MG63 (cell line): ENCODE measurements around the gene ADAMTS20. TPM values are rescaled to one million over a fixed set of nuclear protein-coding genes. Genes with fewer than 3 reads are reported as not detected.
"Not testable (repeated sequence)": the region's sequence is repeated elsewhere in the genome, so short reads cannot be mapped to it uniquely, and the experiment has no call there.

Experiments used
- DNase-seq: peaks from one replicate; pipeline ENCODE4 v3.0.0-alpha.2; 2020
- H3K27me3 ChIP-seq: fragments of 250-450 bp; sonication (Bioruptor Pico); 2 replicates; pipeline ENCODE4 v1.5.1; 2020; ENCODE audit warnings: mild to moderate bottlenecking, moderate library complexity
- H3K36me3 ChIP-seq: fragments of 250-450 bp; sonication (Bioruptor Pico); 2 replicates; pipeline ENCODE4 v1.5.1; 2020; ENCODE audit warnings: mild to moderate bottlenecking, moderate library complexity
- H3K4me3 ChIP-seq: fragments of 250-450 bp; sonication (Bioruptor Pico); 2 replicates; pipeline ENCODE4 v1.5.1; 2020; ENCODE audit warnings: mild to moderate bottlenecking, moderate library complexity
- H3K9me3 ChIP-seq: fragments of 250-450 bp; sonication (Bioruptor Pico); 2 replicates; pipeline ENCODE4 v1.5.1; 2020; ENCODE audit warnings: mild to moderate bottlenecking, moderate library complexity
- total RNA-seq: library from RNA; depleted of rRNA; stranded (reverse); fragments of >200 nt; shearing (Covaris generic); gene quantifications from 2 replicates; pipeline ENCODE4 v1.2.3, GENCODE V29; 2014; ENCODE audit warnings: low replicate concordance

Gene ADAMTS20
- total RNA-seq, 1 experiment from 2014 or later = not detected

GRCh38 chr12:43407816-43408645, 144.0 kb downstream of the ADAMTS20 start:
- H3K9me3 ChIP-seq = no peaks in the 10 kb centered on the region
- no peaks in the 10 kb centered on the region for H3K27me3 ChIP-seq
- H3K36me3 ChIP-seq = no peaks in the 10 kb centered on the region
- DNase-seq = no peak
- H3K4me3 ChIP-seq = no peak overlapping the region

- Histone ChIP-seq H3K4me3 (no peak overlapping the region), H3K36me3 (no peaks in the 10 kb centered on the region), H3K27me3 (no peaks in the 10 kb centered on the region), H3K9me3 (no peaks in the 10 kb centered on the region)
- DNase-seq = no peak
Observed at GRCh38 chr12:43406801-43407200, 145.2 kb downstream of the ADAMTS20 start.

- no peak for DNase-seq
- no peaks in the 10 kb centered on the region for H3K9me3 ChIP-seq
- H3K36me3 ChIP-seq = no peaks in the 10 kb centered on the region
- H3K4me3 ChIP-seq = no peak overlapping the region
- no peaks in the 10 kb centered on the region for H3K27me3 ChIP-seq
Observed at GRCh38 chr12:43402436-43402835, 149.6 kb downstream of the ADAMTS20 start.

GRCh38 chr12:43401096-43401495, 150.9 kb downstream of the ADAMTS20 start:
- DNase-seq = no peak
- no peaks in the 10 kb centered on the region for H3K9me3 ChIP-seq
- H3K36me3 ChIP-seq = no peaks in the 10 kb centered on the region
- no peak overlapping the region for H3K4me3 ChIP-seq
- H3K27me3 ChIP-seq = no peaks in the 10 kb centered on the region

- DNase-seq = no peak
- H3K4me3 ChIP-seq = no peak overlapping the region
- no peaks in the 10 kb centered on the region for H3K36me3 ChIP-seq
- H3K27me3 ChIP-seq = no peaks in the 10 kb centered on the region
- H3K9me3 ChIP-seq = no peaks in the 10 kb centered on the region
Observed at GRCh38 chr12:43396671-43397070, 155.3 kb downstream of the ADAMTS20 start.

GRCh38 chr12:43392116-43392515, 159.9 kb downstream of the ADAMTS20 start:
- H3K9me3 ChIP-seq = no peaks in the 10 kb centered on the region
- no peak for DNase-seq
- no peaks in the 10 kb centered on the region for H3K36me3 ChIP-seq
- H3K27me3 ChIP-seq = no peaks in the 10 kb centered on the region
- no peak overlapping the region for H3K4me3 ChIP-seq

- no peak for DNase-seq
- H3K4me3 ChIP-seq = no peak overlapping the region
- H3K27me3 ChIP-seq = no peaks in the 10 kb centered on the region
- H3K36me3 ChIP-seq = no peaks in the 10 kb centered on the region
- 0 out of 2 replicates have a peak, but pooled peaks cover 3% of the 10 kb centered on the region for H3K9me3 ChIP-seq
Observed at GRCh38 chr12:43381879-43382278, 170.1 kb downstream of the ADAMTS20 start.

GRCh38 chr12:43378448-43378847, 173.6 kb downstream of the ADAMTS20 start:
- Histone ChIP-seq H3K9me3 (0 out of 2 replicates have a peak, but pooled peaks cover 3% of the 10 kb centered on the region), H3K4me3 (no peak overlapping the region), H3K36me3 (no peaks in the 10 kb centered on the region), H3K27me3 (no peaks in the 10 kb centered on the region)
- DNase-seq = no peak

- H3K27me3 ChIP-seq = no peaks in the 10 kb centered on the region
- H3K36me3 ChIP-seq = no peaks in the 10 kb centered on the region
- peak; percentile 16 for DNase-seq
- no peaks in the 10 kb centered on the region for H3K9me3 ChIP-seq
- no peak overlapping the region for H3K4me3 ChIP-seq
Observed at GRCh38 chr12:43370263-43370662, 181.7 kb downstream of the ADAMTS20 start.

- no peak for DNase-seq
- no peaks in the 10 kb centered on the region for H3K36me3 ChIP-seq
- H3K9me3 ChIP-seq = no peaks in the 10 kb centered on the region
- H3K4me3 ChIP-seq = no peak overlapping the region
- no peaks in the 10 kb centered on the region for H3K27me3 ChIP-seq
Observed at GRCh38 chr12:43362910-43363694, 188.9 kb downstream of the ADAMTS20 start.

GRCh38 chr12:43361031-43361710, 190.8 kb downstream of the ADAMTS20 start:
- no peaks in the 10 kb centered on the region for H3K27me3 ChIP-seq
- H3K36me3 ChIP-seq = no peaks in the 10 kb centered on the region
- no peaks in the 10 kb centered on the region for H3K9me3 ChIP-seq
- no peak for DNase-seq
- H3K4me3 ChIP-seq = no peak overlapping the region

GRCh38 chr12:43360001-43360400, 192.0 kb downstream of the ADAMTS20 start:
- DNase-seq, H3K36me3 ChIP-seq, H3K27me3 ChIP-seq, H3K9me3 ChIP-seq, H3K4me3 ChIP-seq: not testable (repeated sequence)

GRCh38 chr12:43357141-43357540, 194.9 kb downstream of the ADAMTS20 start:
- DNase-seq = no peak
- no peaks in the 10 kb centered on the region for H3K36me3 ChIP-seq
- no peaks in the 10 kb centered on the region for H3K9me3 ChIP-seq
- H3K4me3 ChIP-seq = no peak overlapping the region
- no peaks in the 10 kb centered on the region for H3K27me3 ChIP-seq

GRCh38 chr12:43352001-43352400, 200.0 kb downstream of the ADAMTS20 start:
- Histone ChIP-seq H3K9me3 (no peaks in the 10 kb centered on the region), H3K4me3 (no peak overlapping the region), H3K36me3 (no peaks in the 10 kb centered on the region), H3K27me3 (no peaks in the 10 kb centered on the region)
- no peak for DNase-seq

- H3K9me3 ChIP-seq = peaks cover 6% of the 10 kb centered on the region
- no peaks in the 10 kb centered on the region for H3K36me3 ChIP-seq
- H3K27me3 ChIP-seq = no peaks in the 10 kb centered on the region
- no peak for DNase-seq
- no peak overlapping the region for H3K4me3 ChIP-seq
Observed at GRCh38 chr12:43349863-43350262, 202.1 kb downstream of the ADAMTS20 start.

- Histone ChIP-seq H3K36me3 (no peaks in the 10 kb centered on the region), H3K4me3 (no peak overlapping the region), H3K9me3 (peaks cover 11% of the 10 kb centered on the region), H3K27me3 (no peaks in the 10 kb centered on the region)
- peak; percentile 49 for DNase-seq
Observed at GRCh38 chr12:43348221-43348620, 203.8 kb downstream of the ADAMTS20 start.

GRCh38 chr12:43347026-43347425, 205.0 kb downstream of the ADAMTS20 start:
- Histone ChIP-seq H3K9me3 (peaks cover 13% of the 10 kb centered on the region), H3K27me3 (no peaks in the 10 kb centered on the region), H3K36me3 (no peaks in the 10 kb centered on the region), H3K4me3 (no peak overlapping the region)
- DNase-seq = no peak
